NCI-H2196 treated with DMSO at 0.1 percent for 48 hours (cell line): ENCODE data around the gene LRPAP1.
"Not testable (repeated sequence)": the region's sequence is repeated elsewhere in the genome, so short reads cannot be mapped to it uniquely, and the experiment has no call there.

Experiments
- DNase-seq: peaks from one replicate; lab custom pipeline; 2025; ENCODE audit not compliant: unreplicated experiment; lab: John Stamatoyannopoulos, UW

The LRPAP1 gene

DNA sequence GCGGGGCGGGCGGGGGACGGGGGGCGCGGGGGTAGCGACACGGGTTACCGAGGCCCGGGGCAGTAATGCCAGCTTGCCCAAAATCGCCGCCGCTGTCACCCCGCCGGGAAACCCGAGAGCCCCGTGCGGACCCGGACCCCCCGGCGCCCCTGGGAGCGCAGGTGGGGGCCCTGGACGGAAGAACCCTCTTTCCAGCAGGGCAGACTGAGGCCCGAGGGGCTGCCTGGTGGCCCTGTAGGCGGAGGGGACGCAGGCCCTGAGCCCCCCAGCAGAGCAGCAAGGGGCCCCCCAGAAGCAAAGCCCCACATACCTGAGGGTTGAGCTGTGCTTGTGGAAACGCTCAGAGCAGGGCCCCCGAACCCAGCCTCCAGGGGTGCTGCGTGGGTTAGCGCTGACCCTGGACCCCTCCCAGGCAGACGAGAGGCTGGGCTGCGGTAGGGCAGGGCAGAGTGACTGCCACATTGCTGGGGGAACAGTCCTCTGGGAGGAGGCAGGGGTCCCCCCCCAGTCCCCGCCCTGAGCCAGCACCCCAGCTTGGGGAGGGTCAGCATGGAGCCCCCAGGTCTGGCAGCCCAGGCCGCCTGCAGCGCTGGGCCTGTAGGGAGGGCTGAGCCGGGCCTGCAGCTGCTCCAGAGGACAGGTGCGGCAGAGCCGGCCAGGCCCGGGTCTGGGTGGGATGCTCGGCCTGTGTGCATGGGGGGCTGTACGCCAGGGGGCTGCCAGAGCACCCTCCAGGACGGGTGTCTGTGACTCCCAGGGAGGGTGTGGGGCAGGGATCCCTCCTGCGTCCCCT lies 68.5 kb downstream of the LRPAP1 start:
- no peak for DNase-seq

DNA sequence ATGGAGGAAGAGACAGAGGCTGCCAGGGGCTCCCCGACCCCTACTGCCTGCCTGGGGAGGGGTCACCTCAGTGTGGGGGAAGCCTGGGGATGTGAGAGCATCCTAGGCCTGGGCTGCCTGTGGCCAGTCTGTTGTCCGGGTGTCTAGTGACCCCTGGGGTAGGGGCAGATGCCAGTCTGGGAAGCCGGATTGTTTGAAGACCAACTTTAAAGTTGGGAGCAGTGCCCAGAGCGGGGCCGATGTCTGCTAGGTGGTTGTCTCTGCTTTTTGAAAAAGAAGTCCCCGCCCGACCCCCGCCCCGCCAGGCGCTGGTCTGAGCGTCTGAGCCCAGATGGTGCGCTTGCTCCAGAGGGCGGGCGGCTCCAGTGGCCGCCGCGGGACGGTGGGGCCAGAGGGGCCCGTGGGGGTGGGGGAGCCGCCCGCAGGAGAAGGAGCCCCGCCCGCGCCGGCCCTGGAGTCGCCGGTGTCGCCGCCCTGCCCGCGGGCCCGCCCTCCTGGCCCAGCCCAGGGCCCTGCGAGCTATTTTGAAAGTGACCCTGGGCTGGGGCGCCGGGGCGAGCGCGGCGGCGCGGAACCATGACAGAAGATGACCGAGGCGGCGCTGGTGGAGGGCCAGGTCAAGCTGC lies 69.3 kb downstream of the LRPAP1 start, which contains the start of gene DOK7:
DOK7 (plus strand) TSS at position 517 of the 626 bp plus-strand sequence; CDS start at position 587, 70 bp downstream.
- DNase-seq, result no peak

DNA sequence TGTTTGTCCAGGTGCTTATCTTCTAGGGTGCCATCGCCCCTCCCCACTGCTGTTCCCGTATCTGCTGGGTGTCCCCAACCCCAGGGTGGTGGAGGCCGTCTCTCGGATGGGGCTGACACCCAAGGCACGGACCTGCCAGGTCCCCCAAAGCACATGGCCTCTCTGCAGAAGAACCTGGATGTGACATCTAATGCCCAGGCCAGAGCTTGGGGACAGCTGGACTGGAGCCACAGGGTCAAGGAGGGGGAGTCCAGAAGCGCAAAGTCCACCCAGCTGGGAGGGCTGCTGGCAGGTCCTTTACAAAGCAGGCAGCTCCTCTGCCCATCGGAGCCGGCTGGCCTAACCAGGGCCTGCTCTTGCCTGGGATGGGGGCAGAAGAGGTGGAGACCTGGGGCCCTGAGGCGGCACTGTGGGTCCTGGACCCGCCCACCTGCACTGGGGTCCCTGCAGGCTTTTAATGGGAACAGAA lies 69.9 kb downstream of the LRPAP1 start:
- DNase-seq, result no peak

DNA sequence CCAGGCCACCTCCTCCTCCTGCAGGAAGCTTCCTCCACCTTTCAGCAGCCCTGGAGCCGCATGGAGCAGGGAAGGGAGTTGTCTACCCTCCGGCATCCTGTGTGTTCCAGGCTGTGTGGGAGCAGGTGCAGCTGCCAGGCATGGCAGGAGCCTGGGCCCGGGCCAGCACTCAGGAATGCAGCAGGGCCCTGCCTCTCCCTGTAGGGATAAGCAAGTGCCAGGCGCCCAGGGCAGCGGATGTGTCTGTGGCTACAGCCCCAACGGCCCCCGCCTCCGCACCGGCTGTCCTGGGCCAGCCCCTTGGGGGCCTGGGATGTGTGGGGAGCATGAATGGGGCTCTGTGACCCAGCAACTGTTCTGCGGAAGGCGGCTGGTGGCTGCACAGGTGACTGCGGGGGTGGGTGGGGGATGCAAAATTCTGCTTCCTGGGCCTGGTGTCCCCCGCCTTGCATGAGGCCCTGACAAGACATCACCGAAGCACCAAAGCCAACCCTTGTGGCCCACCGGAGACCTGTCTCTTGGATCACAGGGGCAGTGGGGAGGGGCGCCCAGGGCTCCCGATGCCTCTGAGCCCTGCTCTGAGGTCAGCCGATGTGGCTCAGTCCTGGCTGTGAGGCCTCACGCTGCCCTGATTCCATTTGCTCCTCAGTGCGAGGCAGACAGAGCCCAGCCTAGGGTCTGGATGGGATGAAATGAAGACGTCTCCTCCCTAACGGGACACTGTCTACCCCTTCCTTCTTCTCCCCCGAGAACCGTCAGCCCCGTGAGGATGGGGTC lies 70.5 kb downstream of the LRPAP1 start:
- peak; percentile 66 for DNase-seq

DNA sequence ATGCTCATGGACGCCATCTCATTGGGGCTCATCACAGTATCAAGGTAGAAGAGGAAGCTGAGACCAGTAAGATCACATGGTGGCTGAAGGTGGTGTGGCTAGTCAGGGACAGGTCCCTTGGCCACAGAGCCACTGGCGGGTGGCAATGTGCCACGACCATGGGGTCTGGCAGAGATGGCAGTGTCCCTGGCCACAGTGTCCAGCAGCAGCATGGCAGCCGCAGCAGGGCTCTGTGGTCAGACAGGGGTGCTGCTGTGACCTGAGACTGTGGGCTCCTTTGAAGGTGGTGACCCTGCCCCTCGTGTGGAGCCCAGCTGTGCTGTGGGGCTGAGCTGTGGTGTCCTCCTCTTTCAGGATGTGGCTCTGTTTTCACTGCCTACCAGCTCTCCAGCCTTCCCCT lies 71.3 kb downstream of the LRPAP1 start:
- DNase-seq, result no peak

DNA sequence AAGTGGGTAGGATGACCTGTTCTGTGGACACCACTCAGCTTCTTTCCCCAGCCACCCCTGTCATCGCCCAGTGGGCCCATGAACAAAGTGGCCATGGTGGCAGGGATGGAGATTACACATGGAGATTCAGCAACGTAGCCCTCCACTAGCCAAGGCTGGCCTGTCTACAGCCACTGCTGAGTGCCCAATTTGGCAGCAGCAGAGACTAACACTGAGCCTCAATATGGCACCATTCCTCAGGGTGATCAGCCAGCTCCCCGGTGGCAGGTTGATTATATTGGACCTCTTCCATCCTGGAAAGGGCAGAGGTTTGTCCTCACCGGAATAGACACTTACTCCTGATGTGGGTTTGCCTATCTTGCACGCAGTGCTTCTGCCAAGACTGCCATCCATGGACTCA lies 73.1 kb downstream of the LRPAP1 start:
- not testable (repeated sequence) for DNase-seq

DNA sequence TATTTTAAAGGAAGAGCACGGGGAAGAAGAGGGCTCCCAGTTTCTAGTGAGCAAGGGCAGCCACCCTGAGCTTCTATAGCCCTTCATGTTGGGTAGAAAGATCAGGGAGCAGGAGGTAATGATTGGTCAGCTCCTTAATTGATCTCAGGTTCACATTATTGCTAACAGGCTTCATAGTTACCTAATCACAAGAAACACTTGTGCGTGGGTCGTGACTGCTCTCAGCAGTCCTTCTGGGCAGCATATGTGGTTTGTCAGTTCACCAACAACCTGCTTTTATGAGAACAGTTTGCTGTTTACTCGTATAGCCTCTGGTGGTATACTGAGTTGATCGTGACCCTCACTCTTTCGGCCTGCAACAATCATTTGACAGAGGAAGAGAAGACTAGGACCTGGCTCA lies 73.9 kb downstream of the LRPAP1 start:
- no peak for DNase-seq

DNA sequence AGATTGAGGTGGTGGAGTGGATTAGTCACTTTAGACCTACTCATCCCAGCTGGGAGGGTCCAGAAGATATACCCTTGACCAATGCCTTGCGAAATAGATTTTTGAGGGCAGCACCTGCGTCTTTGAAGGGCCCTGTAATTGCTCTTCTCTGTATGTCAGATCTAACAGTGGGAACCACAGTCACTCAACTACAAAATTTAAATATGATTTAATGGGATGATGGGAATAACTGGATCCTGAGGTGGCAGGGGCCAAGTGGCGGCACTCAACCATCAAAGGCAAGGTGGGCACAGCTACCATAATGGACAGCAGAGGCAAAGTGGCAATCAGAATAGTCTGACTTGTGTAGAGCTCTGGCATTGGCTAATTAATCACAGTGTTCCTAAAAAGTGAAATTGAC lies 76.6 kb downstream of the LRPAP1 start:
- DNase-seq, result not testable (repeated sequence)
